Esophagus squamous epithelium (tissue), 4 donors: ENCODE measurements around the gene MOB3B.

Source experiments
- CTCF ChIP-seq, 6 experiments: fragments of 450-650 bp in 4 of 6; fragments of 200-600 bp in 2 of 6; sonication (generic) in 2 of 6; IDR thresholded peaks; one replicate each; pipeline ENCODE4 v1.5.1; 2016 to 2019; ENCODE audit warnings: antibody characterized with exemption in 6 of 6, mild to moderate bottlenecking in 4 of 6, moderate library complexity in 4 of 6
- POLR2A ChIP-seq, 4 donors: fragments of 450-650 bp; IDR thresholded peaks; one replicate each; pipeline ENCODE4 v1.6.1; 2017; ENCODE audit warnings: antibody characterized with exemption in 4 of 4, mild to moderate bottlenecking in 4 of 4, moderate library complexity in 3 of 4

GRCh38 chr9:27280860-27281259, 248.8 kb downstream of the MOB3B start:
- TF ChIP-seq CTCF (IDR thresholded peaks at IDR 0.05), result no peak
- TF ChIP-seq POLR2A (IDR thresholded peaks at IDR 0.05), result no peak
